ENCODE data around the gene CDC14A.
"Not testable (repeated sequence)": the region's sequence is repeated elsewhere in the genome, so short reads cannot be mapped to it uniquely, and the experiment has no call there.

CDC14A gene

GRCh38 chr1:100407390-100407789 is 55.1 kb downstream of the CDC14A start:
- not testable (repeated sequence) for FAIRE-seq

GRCh38 chr1:100411019-100411418 is 58.7 kb downstream of the CDC14A start:
- no peak for FAIRE-seq

GRCh38 chr1:100411574-100411973 is 59.3 kb downstream of the CDC14A start:
- no peak for FAIRE-seq

DNA sequence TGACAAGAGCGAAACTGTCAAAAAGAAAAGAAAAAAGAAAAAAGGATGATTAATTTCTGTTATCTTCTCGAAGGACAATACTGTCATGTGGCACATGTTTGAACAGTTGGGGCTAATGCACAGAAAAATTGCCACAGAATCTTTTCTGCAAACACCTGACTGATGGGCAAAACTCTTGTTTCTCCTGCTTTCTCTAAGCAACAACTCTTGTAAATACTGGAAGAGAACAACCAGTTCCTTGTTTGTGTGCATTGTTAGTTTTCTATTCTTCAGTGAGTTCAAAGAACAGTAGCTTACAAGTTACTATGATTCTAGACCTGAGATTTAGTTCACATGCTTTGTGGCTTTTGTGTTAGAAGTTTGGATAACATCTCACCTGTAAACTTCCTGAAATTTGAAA is 60.7 kb downstream of the CDC14A start:
- no peak for FAIRE-seq

DNA sequence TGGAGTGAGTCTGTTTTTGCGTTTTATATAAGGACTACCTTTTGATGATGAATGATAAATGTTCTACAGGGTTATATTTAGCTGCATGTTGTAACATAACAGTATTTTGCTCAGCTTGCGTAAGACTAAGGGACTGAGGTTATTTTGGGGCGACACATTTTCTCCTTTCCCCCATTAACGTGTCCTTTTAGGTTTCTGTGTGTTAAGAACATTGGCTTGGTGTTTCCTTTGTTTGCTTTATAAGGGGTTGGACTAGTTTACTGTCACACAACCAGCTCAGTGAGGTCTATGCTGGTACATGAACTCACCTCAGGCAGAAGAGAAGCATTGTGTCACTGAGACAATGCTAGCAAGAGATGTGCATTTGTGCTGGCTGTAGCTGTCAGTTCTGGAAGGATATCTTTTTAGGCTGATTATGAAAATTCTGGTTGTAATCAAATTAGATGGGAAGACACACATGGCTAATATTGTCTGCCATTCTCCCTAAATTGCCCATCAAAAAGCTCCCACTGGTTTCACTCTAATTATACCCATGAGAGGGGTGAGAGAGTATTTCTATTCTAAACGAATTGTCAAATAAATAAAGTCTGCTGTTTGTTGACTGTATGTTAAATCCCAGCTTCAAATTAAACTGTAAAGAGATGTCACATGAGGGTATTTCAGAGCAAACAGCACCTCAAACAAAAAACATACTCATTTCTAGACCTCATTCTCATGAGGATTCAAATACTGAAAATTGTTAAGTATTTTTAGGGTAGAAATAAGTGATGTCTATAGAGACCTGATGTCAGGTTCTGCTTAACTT is 62.6 kb downstream of the CDC14A start:
- FAIRE-seq, result no peak

DNA sequence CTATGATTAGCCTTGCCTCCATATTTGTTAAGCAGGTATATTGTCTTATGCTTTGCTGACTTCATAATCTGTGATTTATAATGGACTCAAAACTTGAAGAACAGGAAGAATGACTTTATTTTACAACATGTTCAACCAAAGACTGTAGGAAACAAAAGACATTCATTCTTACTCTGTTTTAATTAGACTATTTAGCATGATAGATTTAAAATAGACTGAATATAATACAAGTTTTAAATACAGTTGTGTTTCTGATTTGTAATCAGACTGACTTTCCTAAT is 63.1 kb downstream of the CDC14A start:
- FAIRE-seq, result peak; percentile 41

DNA sequence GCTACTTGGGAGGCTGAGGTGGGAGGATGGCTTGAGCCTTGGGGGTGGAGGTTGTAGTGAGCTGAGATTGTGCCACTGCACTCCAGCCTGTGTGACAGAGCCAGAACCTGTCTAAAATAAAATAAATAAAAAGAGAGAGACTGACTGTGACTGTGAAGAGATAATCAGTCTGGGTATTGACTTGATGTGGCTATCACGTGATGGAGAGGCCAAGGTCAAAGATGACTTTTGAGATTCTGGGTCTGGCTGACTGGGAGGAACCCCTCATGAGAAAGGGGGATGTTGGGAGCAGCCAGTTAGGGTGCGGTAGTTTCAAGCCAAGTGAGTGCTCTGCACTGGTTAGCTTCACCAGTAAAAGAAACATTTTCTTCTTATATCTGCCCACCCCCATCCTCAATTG is 66.8 kb downstream of the CDC14A start:
- FAIRE-seq, result no peak

GRCh38 chr1:100422065-100422464 is 69.8 kb downstream of the CDC14A start:
- no peak for FAIRE-seq

DNA sequence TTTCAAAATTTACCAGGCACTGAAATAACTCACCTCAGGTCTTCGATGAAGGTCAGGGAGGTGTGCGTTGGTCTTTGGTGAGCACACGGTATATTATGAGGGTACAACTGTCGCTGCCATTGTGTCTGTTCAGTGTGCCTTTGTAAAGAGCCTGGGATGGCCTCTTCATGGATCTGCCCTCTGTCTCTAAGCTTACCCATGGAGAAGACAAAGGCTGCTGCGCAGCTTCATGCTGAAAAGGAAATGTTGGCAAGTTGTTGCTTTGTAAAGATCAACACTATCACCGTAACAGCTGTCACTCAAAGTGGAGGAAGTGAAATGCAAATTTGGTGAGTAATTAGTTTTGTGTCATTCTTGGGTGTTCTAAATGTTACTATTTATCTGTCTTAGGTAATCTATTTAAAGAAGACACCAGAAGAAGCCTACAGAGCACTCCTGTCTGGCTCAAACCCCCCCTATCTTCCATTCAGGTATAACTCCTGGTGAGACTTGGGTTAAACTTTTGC is 71.6 kb downstream of the CDC14A start:
- no peak for FAIRE-seq

GRCh38 chr1:100428160-100428559 is 75.9 kb downstream of the CDC14A start:
- FAIRE-seq, result no peak

DNA sequence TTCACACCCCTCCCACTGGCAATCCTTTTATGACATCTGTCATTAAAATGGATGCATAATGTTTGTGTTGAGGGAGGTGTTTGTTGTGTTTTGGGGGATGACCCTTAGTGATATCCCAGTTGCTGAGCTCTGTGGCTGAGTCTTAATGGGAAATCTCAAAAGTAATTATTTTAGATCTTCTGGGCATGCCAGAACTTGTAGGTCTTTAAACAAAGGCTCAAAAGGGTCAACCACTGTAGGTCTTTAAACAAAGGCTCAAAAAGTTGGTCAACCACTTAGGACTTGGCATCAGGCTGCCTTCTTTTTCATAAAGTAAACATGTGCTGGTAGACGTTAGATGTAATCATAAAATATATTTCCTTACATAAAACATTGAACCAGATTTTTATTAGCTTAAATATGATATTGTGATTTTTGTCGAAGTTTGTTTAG is 78.0 kb downstream of the CDC14A start:
- no peak for FAIRE-seq

DNA sequence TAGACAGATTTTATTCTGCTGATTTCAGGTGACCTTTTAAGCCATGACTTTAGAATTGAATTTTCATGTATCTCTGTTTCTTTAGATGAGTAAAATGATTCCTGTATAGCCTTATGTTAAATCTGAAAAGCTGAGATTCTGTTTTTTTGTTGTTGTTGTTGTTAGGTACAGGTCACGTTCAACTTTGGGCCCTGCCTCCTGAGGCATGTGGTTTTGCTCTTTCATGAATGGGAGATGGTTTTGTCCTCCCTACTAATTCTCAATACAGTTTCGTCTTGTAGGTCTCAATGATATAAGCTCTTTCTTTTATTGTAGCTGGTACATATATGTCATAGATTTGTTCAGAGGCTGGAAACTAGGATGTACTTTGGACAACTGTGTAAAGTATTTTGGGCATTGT is 79.6 kb downstream of the CDC14A start:
- no peak for FAIRE-seq

DNA sequence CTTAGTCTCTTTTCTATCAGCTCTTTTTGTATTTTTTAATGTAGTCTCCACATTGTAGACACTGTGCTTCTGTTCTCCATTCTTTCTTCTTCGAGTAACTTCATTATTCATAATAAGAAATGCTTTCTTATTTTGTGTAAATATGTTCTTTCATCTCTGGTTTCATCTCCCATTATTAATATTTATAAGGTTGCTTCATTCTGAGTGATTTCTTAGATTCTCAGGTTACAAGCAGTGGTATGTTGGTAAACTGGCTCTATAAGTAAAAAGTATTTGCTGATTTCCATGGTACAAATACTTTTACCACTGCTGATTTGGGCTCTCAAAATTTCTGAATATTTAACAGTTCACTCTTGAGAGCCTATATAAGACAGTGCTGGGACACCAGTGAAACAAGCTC is 81.3 kb downstream of the CDC14A start:
- peak; percentile 48 for FAIRE-seq

DNA sequence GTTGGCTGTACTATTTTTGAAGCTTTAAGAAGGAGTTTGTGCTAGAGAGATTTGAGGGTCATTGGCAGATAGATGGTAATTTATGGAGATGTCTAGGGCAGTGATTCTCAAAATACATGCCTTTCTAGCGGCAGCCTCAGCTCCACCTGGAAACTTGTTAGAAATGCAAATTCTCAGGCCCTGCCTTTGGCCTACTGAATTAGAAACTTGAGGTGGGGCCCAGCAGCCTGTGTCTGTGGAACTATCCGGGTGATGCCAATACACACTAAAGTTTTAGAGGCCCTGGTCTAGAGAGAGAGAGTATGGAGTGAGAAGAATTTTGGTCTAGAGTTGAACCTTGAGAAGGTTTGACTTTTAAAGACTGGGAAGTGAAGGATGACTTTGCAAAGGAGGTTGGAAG is 82.5 kb downstream of the CDC14A start:
- no peak for FAIRE-seq

DNA sequence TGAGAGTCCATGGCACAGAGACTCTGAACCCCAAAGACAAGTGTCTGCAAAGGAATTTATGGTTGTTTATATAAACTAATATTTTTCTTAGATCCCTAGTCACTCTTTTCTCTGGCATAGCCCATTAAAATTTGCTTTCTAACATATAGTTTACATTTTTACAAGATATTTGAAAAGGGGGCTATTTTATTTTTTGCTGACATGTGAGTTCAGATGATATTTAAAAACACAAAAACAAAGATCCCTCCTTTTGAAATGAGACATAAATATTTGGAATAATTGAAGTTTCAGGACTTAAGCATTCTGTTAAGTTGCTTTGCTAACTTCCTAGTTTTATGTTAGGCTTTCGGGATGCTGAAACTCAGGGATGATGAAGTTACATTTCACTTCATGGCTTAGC is 86.1 kb downstream of the CDC14A start:
- no peak for FAIRE-seq

- FAIRE-seq, result no peak
Measured at GRCh38 chr1:100438789-100439188, 86.5 kb downstream of the CDC14A start.

DNA sequence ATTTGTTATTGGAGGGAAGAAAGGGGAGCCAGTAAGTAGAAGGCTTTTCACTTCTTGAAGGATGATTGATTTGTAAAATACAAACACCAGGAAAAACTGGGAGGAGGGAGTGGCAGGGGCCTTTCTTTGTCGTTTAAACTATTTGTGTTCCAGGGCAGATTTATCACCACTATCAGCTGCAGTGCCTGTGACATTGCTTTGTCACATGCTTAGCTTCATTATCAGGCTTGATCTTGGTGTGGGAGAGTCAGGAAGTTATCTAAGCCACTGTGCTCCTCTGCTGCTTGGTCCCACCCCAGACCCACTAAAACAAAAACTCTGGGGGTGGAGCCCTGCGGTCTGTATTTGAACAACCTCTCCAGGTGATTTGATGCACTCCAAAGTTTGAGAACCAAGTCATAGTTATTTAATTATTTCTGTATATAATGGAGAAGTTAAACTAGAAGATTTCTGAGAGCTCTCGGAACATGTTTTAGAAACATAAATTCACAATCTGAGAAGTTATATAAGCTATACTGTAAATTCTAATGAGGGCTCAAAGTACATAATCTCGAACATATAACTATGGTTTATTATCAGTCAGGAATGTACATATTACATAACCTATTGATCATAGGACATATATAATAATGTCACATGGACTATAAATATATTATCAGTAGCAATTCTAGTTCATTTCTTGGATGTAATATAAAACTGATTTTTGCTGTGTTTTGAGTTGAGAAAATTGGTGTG is 87.9 kb downstream of the CDC14A start:
- FAIRE-seq, result peak; percentile 46

GRCh38 chr1:100441146-100441545 is 88.8 kb downstream of the CDC14A start:
- FAIRE-seq, result no peak

- FAIRE-seq, result no peak
Measured at GRCh38 chr1:100441651-100442050, 89.3 kb downstream of the CDC14A start.

- FAIRE-seq, result no peak
Measured at GRCh38 chr1:100443811-100444571, 91.7 kb downstream of the CDC14A start.

GRCh38 chr1:100445565-100445964 is 93.3 kb downstream of the CDC14A start:
- no peak for FAIRE-seq

GRCh38 chr1:100448366-100448765 is 96.1 kb downstream of the CDC14A start:
- FAIRE-seq, result no peak

DNA sequence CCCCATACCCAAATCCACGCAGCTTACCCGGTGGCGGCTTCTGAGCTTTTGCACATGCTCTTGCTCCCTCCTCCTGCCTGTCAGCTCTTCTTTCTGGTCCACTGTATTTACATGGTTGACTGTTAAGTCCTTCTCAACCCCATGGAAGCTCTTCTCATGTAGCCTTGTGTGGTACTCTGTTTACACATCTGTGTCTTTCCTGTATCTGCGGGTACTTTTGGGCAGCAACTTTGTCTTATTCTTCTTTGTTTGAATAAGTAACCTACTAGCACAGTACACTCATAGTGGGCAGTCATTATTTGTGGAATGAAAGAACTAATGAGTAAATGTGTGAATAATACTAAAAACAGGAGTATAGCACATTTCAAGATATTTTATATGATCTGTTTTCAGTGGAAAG is 97.2 kb downstream of the CDC14A start:
- FAIRE-seq, result no peak

DNA sequence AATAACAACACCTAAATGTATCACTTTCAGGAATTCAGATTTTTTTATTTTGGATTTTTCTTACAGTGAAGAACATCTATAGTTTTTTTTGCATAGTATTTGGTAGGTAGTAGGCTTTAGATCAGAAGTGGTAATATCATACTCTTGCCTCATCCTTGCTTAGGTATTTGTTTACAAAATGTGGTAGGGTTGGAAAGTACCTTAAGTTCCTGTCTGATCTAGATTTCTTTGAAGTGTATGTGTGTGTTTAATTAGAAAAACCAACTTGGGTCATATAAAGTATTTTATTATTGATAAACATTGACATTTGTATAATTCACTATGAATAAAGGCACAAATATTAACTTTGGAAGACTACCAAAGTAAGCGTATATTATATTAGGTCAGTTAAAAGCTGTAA is 100.3 kb downstream of the CDC14A start:
- peak; percentile 17 for FAIRE-seq
